WTC11 (cell line): ENCODE results near the gene FZD2.

Experiments
- NR1H2 ChIP-seq: sonication (generic); formaldehyde crosslinking; IDR thresholded peaks from 2 replicates; pipeline ENCODE4 v1.9.0; 2021; ENCODE audit warnings: mild to moderate bottlenecking, moderate library complexity, missing genetic modification reagents
- TF ChIP-seq, protein P1 (sequence below): sonication (generic); formaldehyde crosslinking; IDR thresholded peaks from 2 replicates; pipeline ENCODE4 v1.8.1; 2022; ENCODE audit warnings: missing genetic modification reagents, borderline replicate concordance
- TF ChIP-seq, protein P2 (sequence below): sonication (generic); formaldehyde crosslinking; conservative IDR thresholded peaks from 2 replicates; pipeline ENCODE4 v1.8.1; 2022; ENCODE audit warnings: mild to moderate bottlenecking, missing genetic modification reagents

DNA sequence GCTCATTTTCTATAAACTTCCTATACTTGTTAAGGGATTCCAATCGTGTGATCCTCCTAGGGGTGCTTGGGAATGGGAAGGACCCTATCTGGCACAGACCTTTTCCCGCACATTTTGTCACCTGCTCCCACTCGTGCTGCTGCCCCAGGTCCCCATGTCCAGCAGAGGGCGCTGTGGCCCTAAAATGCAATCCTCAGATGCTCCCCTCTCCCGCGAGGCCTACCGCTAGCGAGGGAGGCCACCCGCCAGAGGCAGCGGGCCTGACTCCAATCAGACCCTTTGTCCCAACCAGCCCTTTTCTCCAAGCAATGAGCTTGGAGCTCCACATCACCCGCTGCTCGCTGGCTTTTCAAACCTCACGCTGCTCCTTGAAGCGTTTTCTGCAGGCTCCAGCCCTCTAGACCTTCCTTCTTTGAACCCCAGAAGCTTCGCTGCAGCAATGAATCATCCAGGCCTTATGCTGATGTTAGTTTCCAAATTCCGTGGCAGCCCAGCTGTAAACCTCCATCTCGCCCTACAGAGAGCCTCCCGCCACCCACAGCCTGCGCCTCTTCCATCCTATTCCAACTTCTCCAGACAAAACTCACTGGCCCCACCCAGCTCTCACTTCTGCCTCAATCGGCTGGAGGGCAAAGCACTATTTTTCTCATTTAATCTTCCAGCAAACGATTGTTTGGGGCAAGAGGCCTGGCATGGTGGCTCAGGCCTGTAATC, 23.6 kb upstream of the FZD2 start:
- TF ChIP-seq, protein P1, sequence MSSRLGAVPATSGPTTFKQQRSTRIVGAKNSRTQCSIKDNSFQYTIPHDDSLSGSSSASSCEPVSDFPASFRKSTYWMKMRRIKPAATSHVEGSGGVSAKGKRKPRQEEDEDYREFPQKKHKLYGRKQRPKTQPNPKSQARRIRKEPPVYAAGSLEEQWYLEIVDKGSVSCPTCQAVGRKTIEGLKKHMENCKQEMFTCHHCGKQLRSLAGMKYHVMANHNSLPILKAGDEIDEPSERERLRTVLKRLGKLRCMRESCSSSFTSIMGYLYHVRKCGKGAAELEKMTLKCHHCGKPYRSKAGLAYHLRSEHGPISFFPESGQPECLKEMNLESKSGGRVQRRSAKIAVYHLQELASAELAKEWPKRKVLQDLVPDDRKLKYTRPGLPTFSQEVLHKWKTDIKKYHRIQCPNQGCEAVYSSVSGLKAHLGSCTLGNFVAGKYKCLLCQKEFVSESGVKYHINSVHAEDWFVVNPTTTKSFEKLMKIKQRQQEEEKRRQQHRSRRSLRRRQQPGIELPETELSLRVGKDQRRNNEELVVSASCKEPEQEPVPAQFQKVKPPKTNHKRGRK = no peak
- no peak for TF ChIP-seq NR1H2
- TF ChIP-seq, protein P2, sequence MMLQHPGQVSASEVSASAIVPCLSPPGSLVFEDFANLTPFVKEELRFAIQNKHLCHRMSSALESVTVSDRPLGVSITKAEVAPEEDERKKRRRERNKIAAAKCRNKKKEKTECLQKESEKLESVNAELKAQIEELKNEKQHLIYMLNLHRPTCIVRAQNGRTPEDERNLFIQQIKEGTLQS (CRISPR knock-in tag) = no peak
